K562 (cell line): ENCODE measurements around the gene WDR45B. TPM values are rescaled to one million over a fixed set of nuclear protein-coding genes. Genes with fewer than 3 reads are reported as not detected.
A peak's percentile ranks its signal among the peaks of the same experiment; 100 is the strongest.

Source experiments
- ATAC-seq: fragments of 200-7000 bp; cut with Tn5 transposase; 3 replicates; pipeline ENCODE4 v1.9.1; 2020; ENCODE audit warnings: moderate library complexity
- BruUV-seq: library from RNA; stranded (reverse); fragments of 400-500 nt; replicated peaks from 2 replicates; lab custom pipeline; 2021; lab: Mats Ljungman, UMichigan
- CTCF ChIA-PET: fragments of 300-600 bp; formaldehyde crosslinking; extraction: SDS; loops from one replicate; lab custom pipeline; 2021; ENCODE audit warnings: low intra/inter-chr PET ratio; lab: Yijun Ruan, JAX
- POLR2A ChIA-PET: fragments of 300-600, 350-650 bp; sonication (Branson Sonifier 250); formaldehyde crosslinking; extraction: SDS; loops from one replicate; lab custom pipeline; 2021; ENCODE audit warnings: antibody characterized with exemption, inconsistent platforms; lab: Yijun Ruan, JAX
- DNase-seq, 4 experiments: peaks; one replicate each; pipeline versions ENCODE4 v3.0.0 to v3.0.0-alpha.2; 2011 to 2018; ENCODE audit warnings: low spot score in 3 of 4, mixed read lengths in 3 of 4; ENCODE audit errors: extremely low read depth in 1 of 4
- FAIRE-seq: peaks from 2 replicates; lab custom pipeline; 2011; peaks lifted over from hg19 to GRCh38; lab: Jason Lieb, UNC
- H2AFZ ChIP-seq: 2 replicates; pipeline ENCODE4 v1.6.0; 2011; ENCODE audit warnings: low read depth, low read length, control low read depth, inconsistent platforms
- H3K27ac ChIP-seq: fragments of 200-600 bp; 3 replicates; pipeline ENCODE4 v1.8.0; 2011; ENCODE audit warnings: low read depth, mild to moderate bottlenecking, control low read depth, inconsistent platforms, low read length, moderate library complexity, mixed read lengths; ENCODE audit errors: extremely low read depth
- H3K27me3 ChIP-seq, 2 experiments: fragments of 300-600 bp in 1 of 2; 2 replicates in 1 of 2; 3 replicates in 1 of 2; pipeline versions ENCODE4 v1.6.0 to v1.8.0; 2011; ENCODE audit warnings: inconsistent platforms in 2 of 2, low read length in 2 of 2, mild to moderate bottlenecking in 1 of 2, mixed read lengths in 1 of 2, moderate library complexity in 1 of 2; ENCODE audit not compliant: control insufficient read depth in 2 of 2, insufficient read depth in 2 of 2
- H3K36me3 ChIP-seq: fragments of 300-600 bp; 3 replicates; pipeline ENCODE4 v1.8.0; 2011; ENCODE audit warnings: mild to moderate bottlenecking, low read length, inconsistent platforms; ENCODE audit not compliant: control insufficient read depth, insufficient read depth
- H3K4me1 ChIP-seq, 2 experiments: fragments of 200-600 bp in 1 of 2; replicated peaks in 1 of 2; 2 replicates in 1 of 2; 3 replicates in 1 of 2; pipeline versions ENCODE4 v1.5.1 to v1.8.0; 2011; ENCODE audit warnings: inconsistent platforms in 2 of 2, low read length in 2 of 2, mild to moderate bottlenecking in 1 of 2, mixed read lengths in 1 of 2, moderate library complexity in 1 of 2; ENCODE audit not compliant: control insufficient read depth in 2 of 2, insufficient read depth in 2 of 2
- H3K4me2 ChIP-seq: 2 replicates; pipeline ENCODE4 v1.6.1; 2011; ENCODE audit warnings: low read length, control low read depth, inconsistent platforms, mixed read lengths; ENCODE audit not compliant: insufficient read depth
- H3K4me3 ChIP-seq: fragments of 200-600 bp; sonication (generic), shearing (Covaris generic); 2 replicates; pipeline ENCODE4 v1.5.1; 2016; ENCODE audit warnings: control low read depth, inconsistent platforms
- H3K79me2 ChIP-seq: fragments of 200-600 bp; 3 replicates; pipeline ENCODE4 v1.8.0; 2011; ENCODE audit warnings: low read length, inconsistent platforms; ENCODE audit not compliant: control insufficient read depth, insufficient read depth
- H3K9ac ChIP-seq, 2 experiments: 2 replicates each; pipeline versions ENCODE4 v1.6.0 to v1.6.1; 2011; ENCODE audit warnings: low read depth in 2 of 2, low read length in 2 of 2, control low read depth in 1 of 2, inconsistent platforms in 1 of 2, mild to moderate bottlenecking in 1 of 2, mixed read lengths in 1 of 2; ENCODE audit not compliant: insufficient read depth in 1 of 2
- H3K9me1 ChIP-seq: one replicate; pipeline ENCODE4 v1.6.0; 2011; ENCODE audit warnings: inconsistent platforms, mild to moderate bottlenecking, low read length, moderate library complexity; ENCODE audit not compliant: control insufficient read depth, insufficient read depth
- H3K9me3 ChIP-seq: replicated peaks from 2 replicates; pipeline ENCODE4 v1.5.1; 2011; ENCODE audit warnings: low read depth, low read length, inconsistent platforms; ENCODE audit not compliant: control insufficient read depth, insufficient read depth
- H4K20me1 ChIP-seq: replicated peaks from 2 replicates; pipeline ENCODE4 v1.6.1; 2011; ENCODE audit warnings: low read length, inconsistent platforms, mixed read lengths; ENCODE audit not compliant: control insufficient read depth, insufficient read depth
- ARID2 ChIP-seq: fragments of 450-650 bp; IDR thresholded peaks from 2 replicates; pipeline ENCODE4 v1.6.1; 2017; ENCODE audit warnings: antibody characterized with exemption, mild to moderate bottlenecking
- BACH1 ChIP-seq: fragments of 200-800 bp; sonication (Bioruptor generic); IDR thresholded peaks from 2 replicates; pipeline ENCODE4 v1.6.1; 2016; ENCODE audit warnings: missing genetic modification characterization, missing compliant biosample characterization
- HNRNPK ChIP-seq: fragments of 200-400 bp; formaldehyde crosslinking; IDR thresholded peaks from one replicate; pipeline ENCODE4 v1.6.1; 2018; ENCODE audit warnings: mild to moderate bottlenecking, low read depth, low read length; ENCODE audit not compliant: poor library complexity, severe bottlenecking
- HNRNPLL ChIP-seq: fragments of 200-400 bp; formaldehyde crosslinking; IDR thresholded peaks from 2 replicates; pipeline ENCODE4 v1.6.1; 2017; ENCODE audit warnings: low read length, low read depth, mild to moderate bottlenecking; ENCODE audit not compliant: poor library complexity, severe bottlenecking
- JUNB ChIP-seq: fragments of 450-650 bp; formaldehyde crosslinking; conservative IDR thresholded peaks from 2 replicates; pipeline ENCODE4 v1.4.0; 2020; ENCODE audit warnings: mild to moderate bottlenecking
- PHF20 ChIP-seq: fragments of 450-650 bp; IDR thresholded peaks from 2 replicates; pipeline ENCODE4 v1.6.1; 2018; ENCODE audit not compliant: partially characterized antibody
- RCOR1 ChIP-seq, 2 experiments: IDR thresholded peaks; 2 replicates each; pipeline ENCODE4 v1.6.1; 2012; ENCODE audit warnings: low read depth in 2 of 2, low read length in 2 of 2, borderline replicate concordance in 1 of 2, improper control_type of control experiment in 1 of 2
- SAP30 ChIP-seq: fragments of 200-600 bp; sonication (generic); IDR thresholded peaks from 2 replicates; pipeline ENCODE4 v1.6.1; 2012; ENCODE audit warnings: borderline replicate concordance, low read depth, mild to moderate bottlenecking, moderate library complexity, low read length, control low read depth, inconsistent platforms; ENCODE audit not compliant: insufficient read depth, poor library complexity, severe bottlenecking
- SRSF7 ChIP-seq: fragments of 200-400 bp; formaldehyde crosslinking; optimal IDR thresholded peaks from 2 replicates; pipeline ENCODE3; 2017; ENCODE audit warnings: mild to moderate bottlenecking, low read depth, low read length
- ZNF175 ChIP-seq: fragments of 200-800 bp; sonication (Bioruptor generic); IDR thresholded peaks from 2 replicates; pipeline ENCODE4 v1.6.1; 2016; ENCODE audit warnings: low read depth, mild to moderate bottlenecking, missing genetic modification characterization, missing compliant biosample characterization
- ZNF717 ChIP-seq: fragments of 250-450 bp; sonication (Bioruptor Pico); IDR thresholded peaks from 2 replicates; pipeline ENCODE4 v1.5.0; 2021
- WGBS: fragments of 100-300 bp; shearing (Covaris generic); methylation state at CpG from one replicate; pipeline ENCODE4 v1.1.6; 2016; ENCODE audit warnings: low coverage, mixed read lengths; ENCODE audit not compliant: insufficient coverage; ENCODE audit errors: missing lambda C conversion rate; 5-methylcytosine and 5-hydroxymethylcytosine counted together
- in situ Hi-C: fragments of 300-500 bp; cut with MboI; formaldehyde crosslinking; loops from 4 replicates; pipeline ENCODE4 v1.15.0; 2018; ENCODE audit warnings: inconsistent platforms, mixed read lengths
- intact Hi-C: fragments of 100-400 bp; cut with micrococcal nuclease; formaldehyde crosslinking; loops from 2 replicates; pipeline ENCODE4 v1.14.2; 2022
- polyA plus RNA-seq, 8 experiments: library from polyadenylated mRNA; depleted of rRNA in 4 of 8; stranded (reverse) in 5 of 8; unstranded in 3 of 8; fragments of >200 nt; fragmentation: Nextera tagmentation in 2 of 8; fragmentation: Illumina TruSeq in 1 of 8; extraction: Ambion mirVana in 2 of 8; extraction: Trizol in 1 of 8; gene quantifications; 2 replicates each; pipeline versions ENCODE4 v1.2.1 to v1.2.3, GENCODE V29; 2011 to 2014; ENCODE audit warnings: inconsistent platforms in 1 of 8, missing spikeins in 1 of 8
- total RNA-seq, 7 experiments: library from RNA; depleted of rRNA in 6 of 7; stranded (reverse); fragments of >200 nt in 6 of 7; fragmentation: Illumina TruSeq in 2 of 7; extraction: Trizol in 2 of 7; gene quantifications; 2 replicates each; pipeline versions ENCODE4 v1.2.1 to v1.2.3, GENCODE V29; 2011 to 2021; ENCODE audit warnings: low replicate concordance in 1 of 7
- TF ChIP-seq, protein P1 (sequence below): fragments of 250-450 bp; sonication (Bioruptor Pico); IDR thresholded peaks from 2 replicates; pipeline ENCODE4 v1.5.0; 2021
- TF ChIP-seq, protein P2 (sequence below): IDR thresholded peaks from 2 replicates; pipeline ENCODE4 v1.6.1; 2014; ENCODE audit warnings: antibody characterized with exemption

The WDR45B gene
- total and polyA plus RNA-seq, 9 of the 15 experiments (the other 6 are each of a cell fraction or from before 2014, with no cell fraction given) = 0.72 to 74.4 (median 35.9) TPM

DNA sequence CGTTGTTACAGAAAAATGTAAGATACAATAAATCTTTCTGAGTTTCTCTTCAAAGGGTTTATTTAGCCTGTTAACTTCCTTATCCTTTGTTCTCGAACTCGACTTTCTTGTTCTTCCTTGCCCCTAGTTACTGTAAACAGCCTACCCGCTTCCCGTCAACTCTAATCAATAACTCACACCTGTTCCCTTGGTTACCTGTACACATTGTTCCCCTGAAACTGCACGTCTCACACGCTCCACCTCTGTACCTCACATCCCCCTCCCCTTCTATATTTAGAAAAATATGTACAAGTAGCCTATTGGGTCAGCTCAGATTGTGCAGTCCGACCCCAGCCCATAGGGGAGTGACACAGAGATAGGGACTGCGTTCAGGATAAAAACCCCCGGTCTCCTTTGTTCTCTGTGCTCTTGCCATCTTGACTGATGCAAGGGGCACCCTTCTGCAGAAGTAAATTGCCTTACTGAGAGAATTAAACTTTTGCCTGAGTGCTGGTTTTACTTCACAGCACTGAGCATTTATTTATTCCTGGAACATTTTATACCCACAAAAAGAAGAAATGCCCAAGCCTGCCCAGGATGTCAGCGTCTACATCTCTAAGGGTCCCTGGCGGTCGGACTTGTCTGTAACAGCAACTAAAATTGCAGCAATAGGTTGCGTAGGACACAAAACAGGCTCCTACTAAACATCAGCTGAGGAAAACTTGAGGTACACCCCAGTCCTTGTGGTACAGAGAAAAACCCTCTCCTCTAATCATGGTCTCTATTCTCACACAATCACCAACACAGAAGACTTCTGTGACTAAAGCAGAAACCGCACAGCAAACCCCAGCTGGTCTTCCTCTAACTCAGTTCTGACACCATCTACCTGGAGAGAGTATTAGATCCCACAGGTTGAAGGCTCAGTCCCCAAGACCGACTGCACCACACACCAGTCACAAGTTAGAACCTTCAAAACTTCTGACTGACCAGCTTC, 11.3 kb downstream of the WDR45B start:
- FAIRE-seq = no peak
- Histone ChIP-seq H3K4me2 (no peak overlapping the region), H3K4me1 (peaks cover 0 to 5% of the 10 kb centered on the region in 2 experiments; a peak in 1 of 5 replicates), H3K9ac (no peak overlapping the region), H2AFZ (no peak overlapping the region), H3K9me3 (no peaks in the 10 kb centered on the region), H3K4me3 (no peak overlapping the region), H4K20me1 (peaks cover 11% of the 10 kb centered on the region), H3K36me3 (peaks cover 79% of the 10 kb centered on the region), H3K27me3 (no peaks in the 10 kb centered on the region), H3K9me1 (no peaks in the 10 kb centered on the region), H3K27ac (no peak overlapping the region), H3K79me2 (peaks cover 84% of the 10 kb centered on the region)
- ChIA-PET POLR2A (interaction anchor here (0.9 to 1.2 kb wide), 2 partner anchors 8 to 33 kb away, joined by 3 to 6 read pairs; no protein-coding TSS in a partner anchor), CTCF (no interaction called here)
- ATAC-seq = no peak
- no TSS peak for BruUV-seq
- WGBS = 79% methylated on average over 16 of the region's 16 CpGs
- intact Hi-C loops = no loop called here
- in situ Hi-C loops = no loop called here
- DNase-seq = no peak
- no peak for TF ChIP-seq JUNB

DNA sequence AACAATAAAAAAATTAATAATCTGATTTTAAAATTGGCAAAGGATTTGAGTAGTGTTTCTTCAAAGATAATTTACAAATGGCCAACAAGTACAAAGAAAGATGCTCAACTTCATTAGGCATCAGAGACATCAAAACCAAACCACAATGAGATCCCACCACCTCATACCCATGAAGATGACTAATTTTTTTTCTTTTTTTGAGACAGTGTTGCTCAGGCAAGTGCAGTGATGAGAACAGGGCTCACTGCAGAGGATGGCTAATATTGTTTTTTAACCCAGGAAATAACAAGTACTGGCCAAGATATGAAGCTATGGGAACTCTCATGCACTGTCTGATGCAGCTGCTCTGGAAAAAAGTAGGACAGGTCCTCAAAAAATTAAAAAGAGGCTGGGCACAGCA, 14.9 kb downstream of the WDR45B start:
- ChIA-PET CTCF (no interaction called here), POLR2A (no interaction called here)
- ATAC-seq = no peak
- Histone ChIP-seq H3K9me1 (no peaks in the 10 kb centered on the region), H3K9me3 (no peaks in the 10 kb centered on the region), H3K27ac (no peak overlapping the region), H4K20me1 (peaks cover 7% of the 10 kb centered on the region; the same call in 1 of the 2 replicates), H3K79me2 (peaks cover 64% of the 10 kb centered on the region), H3K4me1 (no peaks in the 10 kb centered on the region), H3K36me3 (peaks cover 79% of the 10 kb centered on the region), H3K4me2 (no peak overlapping the region), H3K9ac (no peak overlapping the region), H2AFZ (no peak overlapping the region), H3K27me3 (no peaks in the 10 kb centered on the region), H3K4me3 (no peak overlapping the region)
- intact Hi-C loops (no loop called here), in situ Hi-C loops (no loop called here)
- BruUV-seq = no TSS peak
- no peak for DNase-seq
- FAIRE-seq = peak; percentile 54
- no peak for TF ChIP-seq SAP30
- no peak for TF ChIP-seq ZNF717 (CRISPR knock-in tag)
- no peak for TF ChIP-seq SRSF7
- TF ChIP-seq BACH1 (tag) = no peak
- no peak for TF ChIP-seq HNRNPK
- TF ChIP-seq, protein P1, sequence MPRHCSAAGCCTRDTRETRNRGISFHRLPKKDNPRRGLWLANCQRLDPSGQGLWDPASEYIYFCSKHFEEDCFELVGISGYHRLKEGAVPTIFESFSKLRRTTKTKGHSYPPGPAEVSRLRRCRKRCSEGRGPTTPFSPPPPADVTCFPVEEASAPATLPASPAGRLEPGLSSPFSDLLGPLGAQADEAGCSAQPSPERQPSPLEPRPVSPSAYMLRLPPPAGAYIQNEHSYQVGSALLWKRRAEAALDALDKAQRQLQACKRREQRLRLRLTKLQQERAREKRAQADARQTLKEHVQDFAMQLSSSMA (CRISPR knock-in tag) = no peak
- TF ChIP-seq, protein P2, sequence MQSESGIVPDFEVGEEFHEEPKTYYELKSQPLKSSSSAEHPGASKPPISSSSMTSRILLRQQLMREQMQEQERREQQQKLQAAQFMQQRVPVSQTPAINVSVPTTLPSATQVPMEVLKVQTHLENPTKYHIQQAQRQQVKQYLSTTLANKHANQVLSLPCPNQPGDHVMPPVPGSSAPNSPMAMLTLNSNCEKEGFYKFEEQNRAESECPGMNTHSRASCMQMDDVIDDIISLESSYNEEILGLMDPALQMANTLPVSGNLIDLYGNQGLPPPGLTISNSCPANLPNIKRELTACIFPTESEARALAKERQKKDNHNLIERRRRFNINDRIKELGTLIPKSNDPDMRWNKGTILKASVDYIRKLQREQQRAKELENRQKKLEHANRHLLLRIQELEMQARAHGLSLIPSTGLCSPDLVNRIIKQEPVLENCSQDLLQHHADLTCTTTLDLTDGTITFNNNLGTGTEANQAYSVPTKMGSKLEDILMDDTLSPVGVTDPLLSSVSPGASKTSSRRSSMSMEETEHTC = no peak
- TF ChIP-seq ARID2 = no peak
- no peak for TF ChIP-seq ZNF175 (CRISPR knock-in tag)
- no peak for TF ChIP-seq PHF20
- TF ChIP-seq HNRNPLL = no peak
- no peak for TF ChIP-seq RCOR1 (IDR thresholded peaks at IDR 0.05; ENCODE audit: borderline replicate concordance in 1 of 2, low read depth in 2 of 2, low read length in 2 of 2)
